IPS DF 6.9 (cell line): ENCODE measurements around the gene SPTLC2.

Experiments
- DNase-seq: peaks from one replicate; pipeline ENCODE4 v3.0.0-alpha.2; 2013; ENCODE audit warnings: low read depth, low spot score
- H3K27ac ChIP-seq: one replicate; pipeline ENCODE4 v1.5.1; 2013; ENCODE audit warnings: low read length, control low read depth
- H3K27me3 ChIP-seq: 2 replicates; pipeline ENCODE4 v1.6.1; 2013; ENCODE audit warnings: mild to moderate bottlenecking, low read length; ENCODE audit not compliant: control insufficient read depth, insufficient read depth
- H3K36me3 ChIP-seq: 2 replicates; pipeline ENCODE4 v1.6.1; 2013; ENCODE audit warnings: low read length; ENCODE audit not compliant: control insufficient read depth, insufficient read depth
- H3K4me1 ChIP-seq: 2 replicates; pipeline ENCODE4 v1.6.1; 2013; ENCODE audit warnings: low read length; ENCODE audit not compliant: control insufficient read depth, insufficient read depth
- H3K4me3 ChIP-seq: 2 replicates; pipeline ENCODE4 v1.5.1; 2013; ENCODE audit warnings: mild to moderate bottlenecking, low read length
- H3K9me3 ChIP-seq: 2 replicates; pipeline ENCODE4 v1.6.1; 2013; ENCODE audit warnings: low read length, inconsistent platforms; ENCODE audit not compliant: control insufficient read depth, insufficient read depth
- WGBS: extraction: QIAGEN DNeasy Blood & Tissue Kit; methylation state at CpG from one replicate; pipeline ENCODE4 v1.1.7; 2013; ENCODE audit warnings: mixed read lengths, missing lambda C conversion rate; ENCODE audit not compliant: insufficient read length, insufficient coverage; 5-methylcytosine and 5-hydroxymethylcytosine counted together

Gene SPTLC2

DNA sequence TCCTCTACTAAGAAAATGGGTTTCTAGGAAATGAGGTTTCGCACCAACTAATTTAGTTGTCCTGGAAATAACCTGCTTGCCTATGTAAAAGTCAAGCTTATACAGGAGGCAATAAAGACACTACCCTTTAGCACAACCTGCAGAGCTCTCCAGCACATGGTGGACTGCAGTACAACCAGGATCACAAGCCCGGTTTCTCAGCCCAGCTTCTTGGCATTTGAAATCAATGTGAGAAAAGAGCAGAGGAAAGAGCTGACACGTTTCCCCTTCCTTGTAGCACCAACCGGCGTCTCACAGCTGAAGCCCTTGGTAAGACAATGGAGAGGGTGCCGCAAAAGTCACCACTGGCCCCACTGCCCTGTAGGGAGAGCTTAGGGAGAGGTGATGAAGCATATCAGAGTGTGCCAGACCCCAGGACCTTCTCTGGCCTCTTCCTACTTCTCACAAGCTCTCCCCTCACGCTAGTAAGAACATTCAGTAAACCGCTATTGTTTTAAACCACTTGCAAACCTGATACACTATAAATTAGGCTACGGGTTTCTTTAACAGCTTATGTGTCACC, 8.6 kb downstream of the SPTLC2 start:
- WGBS, result no CpG with 5 or more reads among the region's 9 CpGs
- Histone ChIP-seq H3K4me1 (no peaks in the 10 kb centered on the region), H3K36me3 (no peaks in the 10 kb centered on the region), H3K27ac (no peak overlapping the region), H3K9me3 (no peaks in the 10 kb centered on the region; the same call in 1 of the 2 replicates), H3K4me3 (no peak overlapping the region), H3K27me3 (no peaks in the 10 kb centered on the region)
- DNase-seq, result no peak

DNA sequence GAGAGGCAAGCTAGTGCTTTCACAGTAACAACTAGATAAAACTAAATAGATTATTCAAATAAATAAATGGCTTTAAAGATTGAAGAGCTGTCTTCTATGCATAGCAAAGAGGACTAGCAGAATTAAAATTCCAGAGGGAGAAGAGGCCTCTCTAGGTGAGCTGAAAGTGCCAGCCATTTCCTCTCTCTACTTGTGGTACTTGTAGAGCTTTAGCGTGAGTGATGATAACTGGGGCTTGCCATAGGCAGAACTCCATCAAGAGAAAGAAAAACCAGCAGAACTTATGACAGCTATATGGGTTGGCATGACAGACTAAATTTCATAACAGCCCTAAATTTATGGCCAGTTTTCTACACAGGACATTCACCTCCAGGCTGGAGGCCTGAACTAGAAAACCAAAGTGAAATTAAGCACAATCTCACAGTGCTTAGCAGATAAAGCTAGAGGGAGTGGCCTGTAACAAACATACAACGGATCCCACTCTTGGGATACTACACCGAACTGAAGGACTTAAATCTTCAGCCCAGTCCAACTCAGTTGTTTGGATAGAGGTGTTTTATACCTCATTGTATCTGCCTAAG, 11.0 kb downstream of the SPTLC2 start:
- Histone ChIP-seq H3K27me3 (no peaks in the 10 kb centered on the region), H3K4me1 (no peaks in the 10 kb centered on the region), H3K27ac (no peak overlapping the region), H3K4me3 (no peak overlapping the region), H3K36me3 (no peaks in the 10 kb centered on the region), H3K9me3 (peaks cover 2% of the 10 kb centered on the region; the same call in 1 of the 2 replicates)
- DNase-seq, result no peak
- WGBS, result no CpG with 5 or more reads among the region's 3 CpGs

DNA sequence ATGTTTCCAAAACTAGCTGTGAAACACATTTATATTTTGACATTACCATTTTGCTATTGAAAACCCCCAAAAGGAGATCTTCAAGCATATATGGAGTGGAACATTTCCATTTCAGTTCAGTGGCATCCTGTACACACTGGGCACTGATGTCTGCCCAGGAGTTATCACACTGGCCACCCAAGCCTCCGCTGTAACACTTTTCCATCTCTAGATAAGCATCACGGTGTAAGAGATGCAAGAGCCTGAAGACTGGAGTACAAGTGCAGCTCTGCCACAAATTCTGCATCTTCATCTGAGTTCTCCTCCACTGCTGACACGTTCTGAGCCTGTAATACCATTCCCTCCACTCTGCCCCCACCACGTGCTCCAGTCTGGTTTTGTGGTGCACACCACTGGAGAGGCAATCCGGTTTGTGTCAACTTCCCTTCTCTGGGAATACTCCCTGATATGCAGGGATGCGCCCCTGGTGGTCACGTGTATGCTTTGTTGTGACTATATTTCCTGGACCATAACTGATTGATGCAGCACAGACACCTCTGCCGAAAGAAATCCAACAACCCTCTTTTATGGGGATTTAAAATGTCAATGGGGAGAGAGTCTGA, 12.7 kb downstream of the SPTLC2 start:
- DNase-seq, result no peak
- WGBS, result no CpG with 5 or more reads among the region's 8 CpGs
- H3K4me1 ChIP-seq, result no peaks in the 10 kb centered on the region
- no peak overlapping the region for H3K27ac ChIP-seq
- H3K36me3 ChIP-seq, result no peaks in the 10 kb centered on the region
- no peaks in the 10 kb centered on the region for H3K27me3 ChIP-seq
- no peak overlapping the region for H3K4me3 ChIP-seq
- H3K9me3 ChIP-seq, result peaks cover 2% of the 10 kb centered on the region; the same call in 1 of the 2 replicates

DNA sequence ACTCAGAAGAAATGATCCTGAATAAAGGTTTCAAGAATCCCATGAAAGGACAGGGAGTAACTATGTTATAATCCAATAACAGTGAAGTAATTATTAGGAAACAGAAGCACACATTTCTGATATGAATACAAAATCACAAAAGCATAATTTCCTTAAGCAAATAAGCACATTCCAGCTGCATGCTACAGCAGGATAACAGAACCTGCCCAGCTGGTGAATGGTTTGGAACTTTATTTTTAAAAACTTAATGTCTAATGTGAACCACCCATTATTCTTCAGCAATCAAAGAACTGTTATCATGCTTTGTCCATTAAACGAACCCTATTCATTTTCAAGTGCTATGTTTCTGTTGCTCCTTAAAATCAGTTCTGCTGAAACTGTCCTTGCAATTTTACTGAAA, 13.4 kb downstream of the SPTLC2 start:
- WGBS, result no CpG with 5 or more reads among the region's 1 CpG
- H3K27ac ChIP-seq, result no peak overlapping the region
- no peaks in the 10 kb centered on the region for H3K36me3 ChIP-seq

DNA sequence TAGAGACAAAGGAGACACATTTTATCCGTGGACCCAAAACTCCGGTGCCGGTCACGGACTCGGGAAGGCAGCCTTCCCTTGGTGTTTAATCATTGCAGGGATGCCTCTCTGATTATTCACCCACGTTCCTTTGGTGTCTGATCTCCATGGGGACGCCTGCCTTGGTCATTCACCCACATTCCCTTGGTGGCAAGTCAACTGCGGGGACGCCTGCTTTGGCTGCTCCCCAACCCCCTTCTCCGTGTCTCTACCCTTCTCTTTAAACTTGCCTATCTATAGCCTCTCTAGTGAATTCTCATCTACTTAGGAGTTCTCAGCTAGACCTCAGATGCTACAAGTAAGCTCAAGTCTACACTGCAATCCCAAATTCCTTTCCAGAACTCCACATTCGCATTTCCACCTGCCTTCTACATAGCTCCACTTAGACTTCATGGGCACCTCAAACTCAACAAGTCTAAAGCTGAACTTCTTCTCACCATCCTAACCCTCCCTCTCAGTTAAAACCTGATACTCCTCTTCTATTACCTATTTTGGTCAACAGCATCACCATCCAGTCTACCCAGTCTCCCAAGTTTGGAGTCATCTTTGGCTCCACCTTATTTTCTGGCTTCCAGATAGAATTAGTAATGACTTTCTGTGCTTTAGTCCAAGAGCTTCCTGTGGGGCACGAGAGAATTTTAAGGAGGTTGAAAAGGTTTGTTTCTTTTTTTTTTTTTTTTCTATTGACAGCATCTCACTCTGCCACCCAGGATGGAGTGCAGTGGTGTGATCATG, 14.4 kb downstream of the SPTLC2 start:
- no peak for DNase-seq
- Histone ChIP-seq H3K9me3 (peaks cover 2% of the 10 kb centered on the region; the same call in 1 of the 2 replicates), H3K27me3 (no peaks in the 10 kb centered on the region), H3K27ac (no peak overlapping the region), H3K36me3 (no peaks in the 10 kb centered on the region), H3K4me3 (no peak overlapping the region), H3K4me1 (no peaks in the 10 kb centered on the region)
- no CpG with 5 or more reads among the region's 12 CpGs for WGBS

More for the DNA sequence above, 13.4 kb downstream of the SPTLC2 start:
- DNase-seq, result no peak
- Histone ChIP-seq H3K4me3 (no peak overlapping the region), H3K27me3 (no peaks in the 10 kb centered on the region), H3K9me3 (peaks cover 2% of the 10 kb centered on the region; the same call in 1 of the 2 replicates), H3K4me1 (no peaks in the 10 kb centered on the region)

DNA sequence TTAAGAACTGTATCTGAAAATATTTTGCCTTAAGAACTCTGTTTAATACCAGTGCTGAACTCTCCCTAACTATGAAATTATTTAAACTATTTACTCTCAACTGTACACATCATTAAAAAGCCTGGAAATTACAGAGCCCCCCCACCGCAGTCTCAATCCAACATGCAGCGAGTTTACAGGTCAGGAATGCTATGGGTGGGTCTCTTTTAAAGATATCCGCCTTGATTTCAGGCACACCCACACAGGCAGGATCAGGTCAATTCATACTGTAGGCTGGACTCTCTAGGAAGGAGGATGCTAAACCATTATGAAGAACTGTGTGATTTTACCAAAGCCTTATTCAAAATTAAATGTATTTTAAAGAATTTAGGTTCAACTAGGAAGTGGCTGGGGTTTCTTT, 16.5 kb downstream of the SPTLC2 start:
- no peak overlapping the region for H3K27ac ChIP-seq
- no peaks in the 10 kb centered on the region for H3K27me3 ChIP-seq
- no peak overlapping the region for H3K4me3 ChIP-seq
- no CpG with 5 or more reads among the region's 3 CpGs for WGBS
- no peaks in the 10 kb centered on the region for H3K36me3 ChIP-seq
- peaks cover 2% of the 10 kb centered on the region; the same call in 1 of the 2 replicates for H3K9me3 ChIP-seq
- H3K4me1 ChIP-seq, result no peaks in the 10 kb centered on the region
- no peak for DNase-seq

DNA sequence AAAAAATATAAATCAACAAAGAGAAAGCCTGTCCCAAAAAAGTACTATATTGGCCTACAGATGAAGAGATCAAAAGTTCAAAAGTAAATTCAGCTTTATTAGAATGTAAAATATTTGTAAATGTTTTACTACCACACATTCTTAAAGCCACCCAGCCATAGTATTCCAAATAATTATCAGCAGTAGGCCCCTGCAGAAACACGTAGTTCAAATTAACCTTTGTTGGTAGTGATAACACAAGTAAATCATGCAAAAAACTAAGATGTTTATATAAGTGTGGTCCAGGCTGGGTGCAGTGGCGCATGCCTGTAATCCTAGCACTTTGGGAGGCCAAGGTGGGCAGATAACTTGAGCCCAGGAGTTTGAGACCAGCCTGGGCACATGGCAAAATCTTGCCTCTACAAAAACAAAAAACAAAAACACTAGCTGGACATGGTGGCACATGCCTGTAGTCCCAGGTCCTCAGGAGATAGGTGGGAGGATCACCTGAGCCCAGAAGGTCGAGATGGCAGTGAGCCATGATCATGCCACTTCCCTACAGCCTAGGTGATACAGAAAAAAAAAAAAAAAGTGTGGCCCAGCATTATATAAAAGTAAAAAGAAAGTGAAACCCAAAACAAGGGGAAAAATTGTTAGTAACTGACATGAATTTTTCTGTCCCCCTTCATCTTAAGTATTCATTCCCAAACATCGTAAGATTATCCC, 17.9 kb downstream of the SPTLC2 start:
- Histone ChIP-seq H3K36me3 (no peaks in the 10 kb centered on the region), H3K4me1 (no peaks in the 10 kb centered on the region), H3K27ac (no peak overlapping the region), H3K4me3 (no peak overlapping the region), H3K9me3 (peaks cover 2% of the 10 kb centered on the region; the same call in 1 of the 2 replicates), H3K27me3 (no peaks in the 10 kb centered on the region)
- no CpG with 5 or more reads among the region's 4 CpGs for WGBS
- no peak for DNase-seq

DNA sequence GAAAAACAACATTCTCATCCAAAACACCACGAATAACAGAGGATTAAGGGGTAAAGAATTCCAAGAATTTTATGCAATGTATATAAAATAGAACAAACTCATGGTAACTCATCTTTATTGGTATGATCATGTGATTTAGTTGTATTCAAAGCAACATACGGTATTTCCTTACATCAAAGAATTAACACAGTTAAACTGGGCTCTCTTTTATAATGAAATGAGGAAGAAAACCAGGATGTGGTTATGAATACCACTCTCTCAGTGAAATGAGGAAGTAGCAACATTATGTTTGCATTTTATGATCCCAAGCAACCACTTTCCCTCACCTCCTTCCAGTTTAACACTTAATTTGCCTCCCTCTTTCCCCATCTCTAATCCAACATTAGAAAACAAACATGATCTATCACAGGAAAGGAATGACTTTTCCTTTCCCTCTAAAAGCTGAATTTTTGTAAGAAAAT, 22.9 kb downstream of the SPTLC2 start:
- Histone ChIP-seq H3K27me3 (no peaks in the 10 kb centered on the region), H3K4me3 (no peak overlapping the region), H3K9me3 (no peaks in the 10 kb centered on the region), H3K27ac (no peak overlapping the region), H3K36me3 (no peaks in the 10 kb centered on the region), H3K4me1 (no peaks in the 10 kb centered on the region)
- WGBS, result no CpG with 5 or more reads among the region's 2 CpGs
- no peak for DNase-seq

DNA sequence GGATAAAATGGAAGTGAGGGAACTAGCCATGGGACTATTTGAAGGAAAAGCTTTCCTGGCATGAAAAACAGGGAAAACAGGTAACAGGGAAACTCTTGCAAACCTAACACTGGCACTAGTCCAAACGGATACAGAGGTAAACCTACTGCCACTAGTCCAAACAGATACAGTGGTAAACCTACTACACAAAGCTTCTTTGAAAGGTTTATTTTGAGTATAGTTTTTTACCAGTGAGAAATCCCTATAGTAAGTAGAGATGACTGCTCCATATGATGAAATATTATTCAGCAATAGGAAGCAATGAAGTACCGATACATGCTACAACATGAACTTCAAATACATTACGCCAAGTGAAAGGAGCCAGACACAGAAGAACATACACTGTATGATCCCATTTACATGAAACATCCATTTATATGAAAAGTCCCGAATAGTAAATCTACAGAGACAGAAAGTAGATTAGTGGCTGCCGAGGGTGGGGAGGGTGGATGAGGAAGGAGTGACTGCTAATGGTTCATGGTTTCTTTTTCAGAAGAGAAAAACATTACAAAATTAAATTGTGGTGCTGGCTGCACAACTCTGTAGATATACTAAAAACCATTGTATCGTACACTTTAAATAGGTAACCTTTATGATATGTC, 25.5 kb downstream of the SPTLC2 start:
- H3K4me1 ChIP-seq, result no peaks in the 10 kb centered on the region
- H3K9me3 ChIP-seq, result no peaks in the 10 kb centered on the region
- no peak overlapping the region for H3K27ac ChIP-seq
- WGBS, result no CpG with 5 or more reads among the region's 6 CpGs
- DNase-seq, result no peak
- no peak overlapping the region for H3K4me3 ChIP-seq
- H3K36me3 ChIP-seq, result no peaks in the 10 kb centered on the region
- no peaks in the 10 kb centered on the region for H3K27me3 ChIP-seq
